GM21528 (cell line): ENCODE data around the gene DAZAP2.
A peak's percentile ranks its signal among the peaks of the same experiment; 100 is the strongest.
"Not testable (repeated sequence)": the region's sequence is repeated elsewhere in the genome, so short reads cannot be mapped to it uniquely, and the experiment has no call there.

ENCODE experiments used
- ATAC-seq: cut with Tn5 transposase; IDR thresholded peaks from one replicate; pipeline ENCODE4 v1.9.1; 2021; ENCODE audit warnings: mild to moderate bottlenecking, moderate library complexity; ENCODE audit not compliant: unreplicated experiment, low FRiP score

Gene DAZAP2

GRCh38 chr12:51245476-51246253 is 7.0 kb downstream of the DAZAP2 start:
- ATAC-seq: no peak

- no peak for ATAC-seq
These were observed 7.7 kb downstream of the DAZAP2 start for GRCh38 chr12:51246254-51246853.

GRCh38 chr12:51247523-51248206 is 9.0 kb downstream of the DAZAP2 start:
- ATAC-seq: no peak

GRCh38 chr12:51253276-51253675 is 14.7 kb downstream of the DAZAP2 start:
- no peak for ATAC-seq

- ATAC-seq: no peak
These were observed 15.9 kb downstream of the DAZAP2 start for GRCh38 chr12:51254536-51254935.

GRCh38 chr12:51259600-51259999 is 21.0 kb downstream of the DAZAP2 start:
- not testable (repeated sequence) for ATAC-seq

- ATAC-seq: no peak
These were observed 24.1 kb downstream of the DAZAP2 start for GRCh38 chr12:51262758-51263177.

- no peak for ATAC-seq
These were observed 24.7 kb downstream of the DAZAP2 start for GRCh38 chr12:51263341-51263740.

GRCh38 chr12:51264297-51264696 is 25.7 kb downstream of the DAZAP2 start:
- no peak for ATAC-seq

GRCh38 chr12:51265024-51265423 is 26.4 kb downstream of the DAZAP2 start:
- no peak for ATAC-seq

- peak; percentile 28 for ATAC-seq
These were observed 30.8 kb downstream of the DAZAP2 start for GRCh38 chr12:51269174-51270066.

- ATAC-seq: peak; percentile 58
These were observed 31.7 kb downstream of the DAZAP2 start, which contains the start of gene SMAGP for GRCh38 chr12:51270067-51270950. TSS of gene SMAGP (minus strand) at chr12:51270415. CDS start at chr12:51269278, 1,137 bp downstream.

- no peak for ATAC-seq
These were observed 32.4 kb downstream of the DAZAP2 start for GRCh38 chr12:51270951-51271518.

- not testable (repeated sequence) for ATAC-seq
These were observed 34.2 kb downstream of the DAZAP2 start for GRCh38 chr12:51272810-51273209.

- ATAC-seq: no peak
These were observed 36.5 kb downstream of the DAZAP2 start for GRCh38 chr12:51275088-51275487.

GRCh38 chr12:51281202-51281924 is 42.7 kb downstream of the DAZAP2 start:
- ATAC-seq: no peak

GRCh38 chr12:51285843-51286242 is 47.2 kb downstream of the DAZAP2 start:
- ATAC-seq: no peak
